GM19372 (cell line): Measurements from ENCODE around the gene LDLRAD4.

Experiments
- ATAC-seq: cut with Tn5 transposase; IDR thresholded peaks from one replicate; pipeline ENCODE4 v1.9.1; 2021; ENCODE audit warnings: mild to moderate bottlenecking, low read depth, moderate library complexity; ENCODE audit not compliant: unreplicated experiment

LDLRAD4 gene

DNA sequence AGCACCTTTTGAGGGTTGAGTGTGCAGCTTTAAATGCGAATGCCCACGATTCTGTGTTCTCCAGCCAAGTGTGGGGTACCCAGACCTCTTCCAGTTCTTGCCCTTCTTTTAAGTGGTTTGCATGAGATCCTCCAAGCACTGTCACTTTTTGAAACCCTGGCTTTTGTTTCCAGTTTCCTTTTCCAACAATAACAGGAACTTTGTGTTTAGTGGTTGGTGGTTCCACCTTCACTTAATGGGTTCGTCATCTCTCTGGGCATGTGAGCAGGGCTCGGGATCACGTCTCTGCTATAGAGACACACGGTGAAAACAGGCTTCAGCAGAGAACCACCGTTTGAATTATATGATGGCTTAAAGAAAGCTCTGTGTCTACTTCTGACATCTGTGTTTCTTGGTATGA is 197.6 kb downstream of the LDLRAD4 start:
- no peak for ATAC-seq

DNA sequence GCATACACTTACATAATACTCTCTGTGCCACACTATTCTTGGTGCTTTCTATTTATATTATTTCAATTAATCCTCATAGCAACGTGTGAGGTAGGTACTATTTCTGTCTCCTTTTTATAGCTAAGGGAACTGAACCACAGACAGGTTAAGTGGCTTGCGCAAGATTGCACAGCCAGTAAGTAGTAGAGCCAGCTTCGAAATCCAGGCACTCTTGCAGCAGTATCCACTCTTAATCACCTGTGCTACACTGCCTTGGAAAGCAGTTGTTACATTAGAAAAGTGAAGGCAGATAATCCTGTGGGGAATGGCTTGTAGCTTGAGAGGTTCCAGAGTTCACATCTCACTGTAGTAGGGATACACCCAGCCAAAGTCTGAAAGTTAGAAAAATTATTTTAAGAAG is 198.3 kb downstream of the LDLRAD4 start:
- no peak for ATAC-seq

DNA sequence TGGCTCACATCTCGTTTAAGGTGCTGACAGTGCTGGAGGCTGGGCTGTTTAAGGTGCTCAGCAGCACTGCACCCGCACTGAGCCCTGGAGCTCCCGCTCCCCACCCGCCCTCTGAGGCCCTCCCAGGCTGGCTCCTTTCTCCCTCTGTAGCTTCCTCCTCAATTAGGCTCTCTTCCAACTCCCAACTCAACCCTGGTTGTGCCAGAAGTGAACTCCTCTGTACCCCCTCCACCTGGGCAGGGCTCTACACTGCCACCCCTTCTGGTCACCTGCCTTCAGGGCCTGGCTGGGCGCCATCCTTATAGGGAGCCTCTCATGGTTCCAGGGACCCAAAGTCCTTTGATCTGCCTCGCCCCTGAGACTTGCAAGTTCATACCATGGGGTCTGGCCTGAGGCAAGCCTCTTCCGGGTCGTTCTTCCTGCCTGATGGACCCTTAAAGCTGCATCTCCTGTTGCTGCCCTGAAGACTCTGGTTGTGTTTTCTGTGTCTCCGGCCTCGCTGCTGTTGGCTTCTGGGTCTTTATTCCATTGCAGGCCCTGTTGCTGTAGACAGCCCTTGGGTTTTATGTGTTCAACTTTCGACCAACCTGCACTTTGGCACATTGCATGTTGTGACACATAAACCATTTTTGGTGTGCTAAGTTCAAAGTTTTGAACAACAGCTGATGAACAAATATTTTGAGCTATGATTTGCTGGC is 199.6 kb downstream of the LDLRAD4 start:
- ATAC-seq, result no peak

DNA sequence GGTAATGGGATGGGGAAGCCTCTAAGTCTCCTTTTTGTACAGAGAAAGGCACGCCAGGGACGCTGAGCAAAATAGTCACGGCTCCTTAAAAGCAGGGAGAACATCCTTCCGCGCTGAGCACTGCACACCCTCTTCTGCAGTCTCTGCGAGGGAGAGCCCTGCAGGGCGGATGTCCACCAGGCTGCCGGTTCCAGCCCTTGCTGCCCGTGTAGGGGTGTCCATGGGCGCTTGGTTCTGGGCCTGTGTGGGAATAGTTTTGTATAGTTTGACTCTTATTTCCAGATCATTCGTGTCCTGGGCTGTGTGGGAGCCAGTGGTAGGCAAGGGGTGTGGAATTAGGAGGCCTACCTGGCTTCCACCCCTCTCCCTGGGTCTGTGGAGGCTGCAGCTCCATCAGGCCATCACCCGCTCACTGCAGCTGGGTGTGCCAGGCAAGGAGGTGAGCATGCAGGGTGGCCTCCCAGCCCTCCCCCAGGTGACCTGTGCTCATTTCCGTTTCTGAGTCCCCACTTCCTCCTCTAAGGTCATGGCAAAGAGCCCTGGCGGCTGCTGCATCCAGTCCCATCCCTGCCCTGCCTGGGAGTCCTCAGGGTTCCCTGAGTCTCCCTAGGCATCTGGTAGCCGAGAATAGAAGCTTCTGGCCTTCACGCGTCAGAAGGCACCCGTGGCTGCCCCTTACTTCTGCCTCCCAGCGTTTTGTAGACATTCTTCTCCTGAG is 202.6 kb downstream of the LDLRAD4 start:
- no peak for ATAC-seq

DNA sequence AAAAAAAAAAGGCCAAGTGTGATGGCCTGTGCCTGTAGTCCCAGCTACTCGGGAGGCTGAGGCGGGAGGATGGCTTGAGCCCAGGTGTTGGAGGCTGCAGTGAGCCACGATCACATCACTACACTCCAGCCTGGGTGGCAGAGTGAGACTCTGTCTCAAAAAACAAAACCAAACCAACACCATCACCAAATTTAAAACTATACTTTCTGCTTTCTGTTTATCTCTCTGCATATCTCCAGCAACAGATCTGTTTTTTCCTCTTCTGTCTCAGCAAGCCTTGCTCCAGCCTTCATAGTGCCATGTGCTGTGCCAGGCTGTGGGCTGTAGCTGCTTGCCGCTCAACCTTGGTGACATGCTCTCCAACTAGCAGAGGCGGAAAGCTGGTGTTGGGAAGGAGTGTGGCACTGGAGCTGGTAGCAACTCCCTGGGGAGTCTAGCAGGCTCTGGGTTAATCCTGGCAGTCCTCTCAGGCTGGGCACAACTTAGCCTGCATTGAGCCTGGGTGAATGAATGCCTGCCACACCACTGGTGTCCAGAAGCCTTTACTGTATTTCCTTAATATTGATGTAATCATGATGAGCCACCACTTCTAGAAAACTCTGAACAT is 204.1 kb downstream of the LDLRAD4 start:
- ATAC-seq, result no peak

DNA sequence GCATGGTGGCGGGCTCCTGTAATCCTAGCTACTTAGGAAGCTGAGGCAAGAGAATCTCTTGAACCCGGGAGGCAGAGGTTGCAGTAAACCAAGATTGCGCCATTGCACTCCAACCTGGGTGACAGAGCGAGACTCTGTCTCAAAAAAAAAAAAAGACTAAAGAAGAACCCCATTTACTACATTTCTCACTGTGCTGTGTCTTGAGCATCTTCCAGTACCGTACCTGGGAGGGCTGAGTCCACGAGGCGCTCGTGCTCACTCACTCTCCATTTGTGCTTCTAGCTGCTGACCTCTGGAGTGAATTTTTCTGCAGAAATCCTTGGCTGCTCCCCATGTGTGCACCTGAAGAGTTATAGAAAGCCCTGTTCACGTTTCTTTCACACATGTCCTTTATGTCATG is 204.8 kb downstream of the LDLRAD4 start:
- no peak for ATAC-seq

DNA sequence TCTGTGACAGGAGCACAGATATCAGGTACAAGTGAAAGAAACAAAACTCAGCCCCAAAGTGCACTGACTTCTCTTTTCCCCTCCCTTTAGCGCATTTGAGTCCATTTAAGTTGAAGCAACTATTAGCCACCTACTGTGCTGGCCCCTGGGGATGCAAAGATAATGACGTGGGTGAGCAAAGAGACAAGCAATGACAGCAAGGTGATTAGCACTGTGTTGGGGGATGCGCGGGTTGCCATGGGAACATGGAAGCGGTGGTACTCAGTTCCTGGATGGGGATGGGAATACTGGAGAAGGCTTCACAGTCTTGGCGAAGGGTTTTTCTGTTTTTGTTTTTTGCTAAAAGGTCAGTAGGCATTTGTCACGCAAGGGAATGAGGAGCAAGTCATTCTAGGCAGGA is 205.8 kb downstream of the LDLRAD4 start:
- ATAC-seq, result no peak

DNA sequence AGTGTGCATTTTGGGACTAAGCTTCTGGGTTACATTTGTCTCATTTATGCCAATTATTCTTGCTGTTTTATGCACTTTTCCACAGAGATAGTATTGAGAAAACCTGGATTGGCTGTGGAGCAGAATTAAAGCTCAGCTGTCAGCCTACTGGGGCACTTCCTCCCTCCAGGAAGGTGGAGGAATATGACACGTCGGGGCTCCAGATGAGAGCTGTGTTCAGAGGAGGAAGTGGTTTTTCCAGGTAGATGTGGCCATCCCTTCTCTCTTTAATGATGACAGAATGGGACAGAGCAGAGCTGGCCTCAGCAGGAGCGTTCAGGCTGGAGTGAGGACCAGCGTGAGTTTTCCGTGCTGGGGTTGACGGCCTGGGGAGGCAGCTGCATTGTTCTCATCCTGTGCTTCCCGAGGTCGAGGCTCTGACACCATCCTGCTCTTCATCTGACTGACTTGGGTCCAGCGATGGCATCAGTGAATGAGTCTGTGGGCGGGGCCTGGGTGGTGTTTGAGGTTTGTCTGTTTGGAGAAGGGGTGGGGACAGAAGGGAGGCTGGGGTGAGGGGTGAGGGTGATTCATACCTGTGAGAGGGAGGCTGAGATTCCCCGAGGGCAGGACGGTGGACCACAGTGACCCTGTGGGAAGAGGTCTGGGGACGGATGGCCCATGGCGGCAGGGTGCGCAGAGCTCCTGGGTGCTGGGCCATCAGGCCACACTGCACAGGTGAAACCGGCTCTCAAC is 207.0 kb downstream of the LDLRAD4 start:
- no peak for ATAC-seq

DNA sequence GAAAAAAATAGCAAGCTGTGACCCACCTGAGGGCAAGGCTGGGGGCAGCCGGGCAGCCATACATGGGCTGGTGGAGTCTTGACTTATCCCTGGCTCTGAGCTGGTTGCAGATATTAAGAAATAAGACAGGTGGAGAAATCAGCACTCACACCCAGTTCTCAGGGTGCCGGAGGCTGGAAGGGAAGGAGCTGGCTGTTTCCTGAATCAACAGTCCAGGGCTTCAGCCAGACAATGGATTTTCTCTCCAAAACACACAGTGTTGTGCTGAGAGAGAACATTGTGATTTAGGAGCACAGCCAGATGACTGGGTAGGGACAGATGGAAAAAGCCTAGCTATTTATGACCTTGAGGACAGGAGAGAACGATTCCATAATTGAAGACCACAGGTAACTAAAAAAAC is 208.8 kb downstream of the LDLRAD4 start:
- ATAC-seq, result no peak

DNA sequence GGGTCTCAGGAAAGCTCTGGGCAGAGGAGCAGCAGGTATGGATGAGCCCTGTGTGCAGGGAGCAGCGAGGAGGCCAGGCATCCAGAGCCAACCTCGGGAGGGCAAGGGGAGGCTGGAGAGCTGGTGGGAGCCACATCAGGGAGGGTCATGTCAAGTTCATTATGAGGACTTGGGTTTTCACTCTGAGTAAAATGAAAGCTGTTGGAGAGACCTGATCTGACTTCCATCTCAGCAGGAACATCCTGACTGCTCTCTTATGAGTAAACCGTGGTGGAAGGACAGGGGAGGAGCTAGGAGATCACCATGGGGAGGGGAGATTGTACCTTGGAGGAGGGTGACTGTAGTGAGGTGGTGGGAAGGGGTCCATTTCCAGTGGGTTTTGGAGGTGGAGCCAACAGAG is 209.8 kb downstream of the LDLRAD4 start:
- ATAC-seq, result no peak

DNA sequence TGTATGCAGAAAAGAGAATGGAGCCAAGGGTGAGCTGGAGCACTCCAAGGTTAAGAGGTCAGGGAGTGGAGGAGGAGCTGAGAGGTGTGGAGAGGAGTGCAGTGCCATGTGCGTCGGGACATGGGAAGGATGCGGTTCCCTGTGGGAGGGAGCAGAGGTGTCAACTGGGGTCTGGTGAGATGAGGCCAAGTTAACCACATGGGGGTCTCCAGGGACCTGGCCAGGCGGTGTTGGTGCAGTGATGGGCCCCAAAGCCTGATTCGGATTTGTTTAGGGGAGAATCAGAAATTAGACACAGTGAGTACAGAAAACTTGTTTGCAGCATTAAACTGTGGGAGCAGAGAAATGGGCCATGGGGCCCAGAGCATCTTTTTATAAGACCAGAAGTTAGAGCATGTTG is 210.5 kb downstream of the LDLRAD4 start:
- no peak for ATAC-seq

DNA sequence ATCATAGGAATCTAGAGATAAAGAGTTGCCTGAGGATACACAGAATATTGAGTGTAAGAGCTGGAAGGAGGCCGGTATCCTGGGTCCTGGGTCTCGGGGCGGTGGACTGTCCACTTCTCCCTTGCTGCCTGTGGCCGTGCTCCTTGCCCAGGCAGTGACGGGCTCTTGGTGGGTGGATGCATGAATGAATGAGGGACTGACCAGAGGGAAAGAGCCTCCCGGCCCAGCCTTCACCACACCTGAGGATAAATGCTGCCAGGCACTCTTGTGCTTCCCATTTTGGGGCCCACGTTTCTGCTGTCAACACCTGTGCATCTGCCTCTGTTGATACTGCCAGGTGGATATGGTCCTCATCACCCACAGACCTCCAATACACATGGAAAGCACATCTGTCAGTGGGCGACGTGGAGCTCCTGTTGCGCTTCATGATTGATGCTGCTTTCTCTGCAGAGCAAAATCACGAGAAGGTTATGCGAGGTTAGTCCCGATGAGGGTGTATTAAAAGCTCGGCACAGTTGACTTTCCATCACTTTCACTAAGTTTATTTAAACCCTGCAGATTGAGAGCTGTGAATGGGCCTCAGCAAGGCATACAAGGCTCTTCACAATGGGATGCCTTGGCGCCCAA is 211.4 kb downstream of the LDLRAD4 start:
- no peak for ATAC-seq

DNA sequence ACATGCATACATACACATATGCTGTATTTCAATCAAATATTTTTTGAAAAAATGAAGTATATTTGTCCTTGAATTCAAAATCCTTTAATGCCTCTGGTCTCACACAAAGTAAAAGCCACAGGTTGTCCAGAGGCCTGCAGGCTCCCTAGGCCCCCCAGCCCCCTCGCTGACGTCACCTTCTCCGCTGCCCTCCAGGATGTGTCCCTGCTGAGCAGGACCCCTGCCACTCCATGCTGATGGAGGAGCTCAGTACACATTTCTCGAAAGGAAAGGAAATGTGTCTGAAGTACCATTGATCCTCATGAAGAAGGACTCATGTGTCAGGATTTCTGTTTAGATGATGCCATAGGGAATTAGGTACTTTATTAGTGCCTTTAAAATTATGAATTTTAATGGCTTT is 212.1 kb downstream of the LDLRAD4 start:
- ATAC-seq, result no peak

DNA sequence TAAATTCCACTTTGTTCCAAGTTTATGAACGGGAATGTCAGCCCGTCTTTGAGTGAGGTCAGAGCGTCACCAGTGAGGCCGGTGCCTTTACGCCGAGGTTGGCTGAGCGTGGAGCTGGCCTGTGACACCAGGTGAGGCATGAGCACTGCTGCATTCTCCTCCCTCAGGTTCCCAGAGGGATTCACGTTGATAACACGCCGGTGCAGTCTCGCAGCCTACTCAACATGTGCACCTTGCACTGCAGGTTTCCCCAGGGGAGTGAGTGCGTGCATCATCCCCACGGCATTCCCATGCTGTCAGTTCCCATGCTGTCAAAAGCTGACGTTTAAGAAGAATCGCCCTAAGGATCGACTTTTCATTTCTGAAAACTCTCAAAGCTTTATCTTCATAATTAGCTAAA is 213.3 kb downstream of the LDLRAD4 start:
- no peak for ATAC-seq

DNA sequence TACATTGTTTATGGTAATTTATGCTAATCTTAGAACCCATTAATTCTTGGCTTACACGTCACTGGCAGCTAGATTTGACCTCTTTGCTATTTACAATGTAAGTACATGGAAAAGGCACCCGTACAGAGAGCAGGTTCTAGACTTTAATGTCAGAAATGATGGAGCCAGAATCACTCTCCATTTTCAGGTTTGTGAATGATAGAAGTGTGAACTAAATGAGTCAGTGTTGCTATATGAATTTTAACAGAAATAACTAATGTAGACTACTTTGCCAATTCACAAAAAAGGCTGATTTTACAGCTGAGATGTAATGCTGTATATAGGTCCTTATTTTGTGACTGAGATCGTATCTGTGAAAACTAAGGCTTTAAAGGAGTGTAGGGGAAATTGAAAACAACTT is 214.6 kb downstream of the LDLRAD4 start:
- no peak for ATAC-seq

DNA sequence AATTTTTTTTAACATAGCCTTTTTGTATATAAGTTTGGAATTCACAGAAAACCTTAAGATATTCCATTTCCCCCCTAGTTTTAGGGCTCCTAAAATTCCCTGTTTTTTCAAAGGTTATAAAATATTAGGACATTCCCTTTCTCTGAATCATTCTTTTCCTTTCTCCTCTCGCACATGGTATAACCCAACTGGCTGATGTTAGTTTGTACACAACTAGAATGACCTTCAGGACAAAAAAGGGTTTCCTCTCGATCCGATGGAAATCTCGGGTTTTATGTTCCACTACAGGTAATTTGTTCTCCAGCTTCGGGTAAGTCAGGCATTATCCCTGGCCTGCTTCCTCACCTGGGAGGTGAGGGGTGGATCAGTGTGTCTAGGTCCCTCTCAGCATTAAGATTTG is 215.1 kb downstream of the LDLRAD4 start:
- ATAC-seq, result no peak

DNA sequence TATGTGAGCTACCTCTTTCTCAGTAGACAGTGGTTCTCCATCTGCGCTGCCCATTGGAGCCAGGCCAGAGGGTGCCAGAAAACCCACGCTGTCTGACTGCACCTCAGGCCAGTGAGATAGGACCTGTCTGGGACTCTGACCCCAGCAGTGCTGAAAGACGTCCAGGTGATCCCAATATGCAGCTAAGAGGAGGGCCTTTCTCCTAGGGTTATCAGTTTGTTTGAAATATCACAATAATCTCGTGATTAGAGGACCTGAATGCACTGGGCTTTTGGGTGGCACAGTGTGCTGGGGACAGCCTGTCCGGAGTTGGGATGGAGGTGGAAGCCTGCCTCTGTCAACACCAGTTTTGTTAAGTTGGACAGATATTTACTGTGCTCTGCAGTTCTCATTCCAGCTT is 216.3 kb downstream of the LDLRAD4 start:
- ATAC-seq, result no peak

DNA sequence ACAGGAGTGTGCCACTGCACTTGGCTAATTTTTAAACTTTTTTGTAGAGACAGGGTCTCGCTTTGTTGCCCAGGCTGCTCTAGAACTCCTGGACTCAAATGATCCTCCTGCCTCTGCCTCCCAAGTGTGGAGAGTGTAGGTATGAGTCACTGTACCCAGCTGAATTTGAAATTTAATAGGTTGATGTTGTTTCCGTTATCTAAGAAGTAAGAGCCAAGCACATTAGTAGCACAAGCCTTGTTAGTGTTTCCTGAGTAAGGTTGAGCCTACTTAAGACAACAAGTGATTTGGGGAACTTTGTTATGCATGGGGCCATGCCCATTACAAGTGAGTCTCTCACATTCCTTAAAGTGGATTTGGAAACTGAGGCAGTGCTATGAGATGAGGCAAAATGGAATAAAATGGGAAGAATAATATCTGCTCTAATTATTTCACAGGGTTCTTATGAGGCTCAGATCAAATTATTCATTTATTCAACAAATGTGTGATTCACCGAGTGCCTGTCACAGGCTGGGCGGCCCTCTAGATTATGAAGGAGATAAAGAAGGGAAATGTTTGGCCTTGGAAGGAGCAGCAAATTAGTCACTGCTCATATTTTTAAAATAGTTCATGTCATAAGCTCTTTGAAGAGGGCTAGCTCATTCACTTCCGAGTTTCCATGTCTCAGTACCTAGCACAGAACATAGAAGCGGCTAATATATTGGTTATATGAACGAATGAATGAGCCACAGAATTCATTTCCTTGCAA is 217.2 kb downstream of the LDLRAD4 start:
- no peak for ATAC-seq

DNA sequence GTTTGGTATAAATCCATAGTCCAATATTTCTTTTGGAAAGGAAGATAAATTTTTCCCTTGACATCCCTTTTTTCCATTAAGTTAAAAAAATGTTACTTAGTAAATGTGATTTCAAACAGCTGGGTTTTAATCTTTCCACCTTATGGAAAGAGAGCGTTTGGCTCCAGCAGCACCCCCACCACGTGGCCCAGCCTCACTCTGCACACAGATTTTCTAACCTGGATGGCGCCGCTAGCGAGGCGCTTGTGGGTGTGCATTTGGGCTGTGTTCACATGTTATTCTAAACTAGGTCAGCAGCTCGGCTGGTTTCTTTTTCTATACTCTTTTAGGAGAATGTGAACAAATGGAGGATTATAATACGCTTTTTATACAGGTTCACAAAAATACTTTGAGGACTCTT is 218.0 kb downstream of the LDLRAD4 start:
- ATAC-seq, result no peak

DNA sequence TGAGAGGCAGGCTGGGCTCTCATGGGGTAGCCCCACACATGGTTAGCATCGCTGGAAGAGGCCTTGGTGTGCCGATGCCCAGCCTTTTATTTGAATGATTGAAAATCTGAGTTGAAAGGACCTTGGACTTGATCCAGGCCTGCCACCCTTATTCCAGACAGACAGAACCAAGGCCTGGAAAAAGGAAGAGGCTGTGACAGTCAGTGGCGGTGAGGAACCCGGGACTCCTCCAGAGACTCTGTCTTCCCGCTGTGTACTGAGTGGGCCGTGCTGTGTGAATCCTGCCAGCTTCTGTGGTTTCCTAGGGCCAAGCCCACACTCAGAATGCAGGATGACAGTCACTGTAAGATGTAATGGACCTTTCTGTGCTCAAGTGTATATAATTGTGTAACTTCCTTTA is 218.5 kb downstream of the LDLRAD4 start:
- ATAC-seq, result no peak
